ENCODE results near the gene BCL2.

- TF ChIP-seq CTCF (IDR thresholded peaks at IDR 0.05) (no peak), POLR2A (IDR thresholded peaks at IDR 0.05) (no peak)
Measured at GRCh38 chr18:63210521-63210920, 109.0 kb downstream of the BCL2 start.
